HG03439 (cell line): ENCODE measurements around the gene PEAK3.

ENCODE experiments used
- ATAC-seq: cut with Tn5 transposase; IDR thresholded peaks from one replicate; pipeline ENCODE4 v1.9.1; 2021; ENCODE audit warnings: mild to moderate bottlenecking, moderate library complexity; ENCODE audit not compliant: unreplicated experiment

Gene PEAK3

GRCh38 chr19:2271234-2272103, 10.5 kb downstream of the PEAK3 start:
- ATAC-seq = no peak

- ATAC-seq = no peak
Observed at GRCh38 chr19:2270423-2271233, 11.3 kb downstream of the PEAK3 start.

GRCh38 chr19:2270157-2270422, 11.9 kb downstream of the PEAK3 start:
- ATAC-seq = no peak

GRCh38 chr19:2269244-2270156, 12.5 kb downstream of the PEAK3 start:
- peak; percentile 52 for ATAC-seq

- no peak for ATAC-seq
Observed at GRCh38 chr19:2268861-2269243, 13.1 kb downstream of the PEAK3 start.

- no peak for ATAC-seq
Observed at GRCh38 chr19:2268480-2268830, 13.5 kb downstream of the PEAK3 start.

- ATAC-seq = no peak
Observed at GRCh38 chr19:2266183-2266993, 15.6 kb downstream of the PEAK3 start.

- no peak for ATAC-seq
Observed at GRCh38 chr19:2261438-2262172, 20.4 kb downstream of the PEAK3 start.

- ATAC-seq = no peak
Observed at GRCh38 chr19:2260341-2260805, 21.6 kb downstream of the PEAK3 start.

GRCh38 chr19:2259336-2259735, 22.6 kb downstream of the PEAK3 start:
- ATAC-seq = no peak

GRCh38 chr19:2255982-2256685, 25.8 kb downstream of the PEAK3 start, which contains the start of gene JSRP1:
TSS of gene JSRP1 (minus strand) at chr19:2256417. CDS start at chr19:2255314, 1,103 bp downstream.
- no peak for ATAC-seq

- ATAC-seq = no peak
Observed at GRCh38 chr19:2255112-2255845, 26.7 kb downstream of the PEAK3 start.

- ATAC-seq = no peak
Observed at GRCh38 chr19:2254064-2254872, 27.7 kb downstream of the PEAK3 start.

- ATAC-seq = no peak
Observed at GRCh38 chr19:2253106-2254063, 28.6 kb downstream of the PEAK3 start.

GRCh38 chr19:2252797-2253105, 29.2 kb downstream of the PEAK3 start:
- ATAC-seq = no peak

- ATAC-seq = no peak
Observed at GRCh38 chr19:2252055-2252796, 29.7 kb downstream of the PEAK3 start.
